GM12878 (cell line): Measurements from ENCODE around the gene MRPL27. TPM values are rescaled to one million over a fixed set of nuclear protein-coding genes. Genes with fewer than 3 reads are reported as not detected.

Experiments used
- BCL11A ChIP-seq: IDR thresholded peaks from 2 replicates; pipeline ENCODE4 v1.6.1; 2011; ENCODE audit warnings: low read depth, low read length
- EP300 ChIP-seq, 2 experiments: fragments of 150-350 bp in 1 of 2; IDR thresholded peaks; 2 replicates each; pipeline ENCODE4 v1.6.1; 2011 to 2012; ENCODE audit warnings: low read depth in 2 of 2, low read length in 2 of 2, borderline replicate concordance in 1 of 2, improper control_type of control experiment in 1 of 2, inconsistent platforms in 1 of 2; ENCODE audit not compliant: control insufficient read depth in 1 of 2
- HDGF ChIP-seq: fragments of 450-650 bp; IDR thresholded peaks from 2 replicates; pipeline ENCODE4 v1.6.1; 2016; ENCODE audit warnings: antibody characterized with exemption
- IKZF1 ChIP-seq: fragments of 450-650 bp; conservative IDR thresholded peaks from 2 replicates; pipeline ENCODE4 v1.6.1; 2017; ENCODE audit warnings: antibody characterized with exemption, mild to moderate bottlenecking
- MTA2 ChIP-seq: fragments of 450-650 bp; IDR thresholded peaks from 2 replicates; pipeline ENCODE4 v1.6.1; 2016; ENCODE audit warnings: low read depth, mild to moderate bottlenecking, moderate library complexity
- MXI1 ChIP-seq: fragments of 150-350 bp; IDR thresholded peaks from 2 replicates; pipeline ENCODE4 v1.6.1; 2011; ENCODE audit warnings: low read depth, mild to moderate bottlenecking, inconsistent platforms, low read length, improper control_type of control experiment
- MYB ChIP-seq: fragments of 150-350 bp; IDR thresholded peaks from 2 replicates; pipeline ENCODE4 v1.6.1; 2014; ENCODE audit warnings: mild to moderate bottlenecking, low read depth, low read length, borderline replicate concordance
- PML ChIP-seq: IDR thresholded peaks from 2 replicates; pipeline ENCODE4 v1.6.1; 2012; ENCODE audit warnings: low read length, inconsistent platforms
- RFX5 ChIP-seq: IDR thresholded peaks from 2 replicates; pipeline ENCODE4 v1.6.1; 2011; ENCODE audit warnings: low read depth, low read length, improper control_type of control experiment
- SIN3A ChIP-seq: IDR thresholded peaks from 2 replicates; pipeline ENCODE4 v1.6.1; 2012; ENCODE audit warnings: low read depth, low read length, improper control_type of control experiment
- STAT3 ChIP-seq: IDR thresholded peaks from 2 replicates; pipeline ENCODE4 v1.6.1; 2011; ENCODE audit warnings: low read depth, low read length, improper control_type of control experiment
- WRNIP1 ChIP-seq: IDR thresholded peaks from 2 replicates; pipeline ENCODE4 v1.6.1; 2011; ENCODE audit warnings: low read depth, low read length, improper control_type of control experiment, borderline replicate concordance
- ZNF217 ChIP-seq: fragments of 450-650 bp; IDR thresholded peaks from 2 replicates; pipeline ENCODE4 v1.6.1; 2017; ENCODE audit warnings: antibody characterized with exemption, mild to moderate bottlenecking
- polyA plus RNA-seq, 11 experiments: library from polyadenylated mRNA; depleted of rRNA in 4 of 11; unstranded in 6 of 11; stranded (reverse) in 5 of 11; fragments of >200 nt; fragmentation: Nextera tagmentation in 4 of 11; fragmentation: Illumina TruSeq in 1 of 11; extraction: Ambion mirVana in 4 of 11; extraction: Trizol in 1 of 11; gene quantifications; 1 replicate in 1 of 11; 2 replicates in 10 of 11; pipeline versions ENCODE4 v1.2.1 to v1.2.3, GENCODE V29; 2011 to 2016; ENCODE audit warnings: inconsistent platforms in 2 of 11, missing spikeins in 2 of 11, low read depth in 1 of 11
- total RNA-seq, 4 experiments: library from RNA; depleted of rRNA in 3 of 4; stranded (reverse); fragments of >200 nt in 3 of 4; fragmentation: Illumina TruSeq in 1 of 4; extraction: Trizol in 1 of 4; gene quantifications; 2 replicates each; pipeline versions ENCODE4 v1.2.1 to v1.2.3, GENCODE V29; 2013 to 2021
- TF ChIP-seq, protein P1 (sequence below): fragments of 450-650 bp; IDR thresholded peaks from 2 replicates; pipeline ENCODE4 v1.6.1; 2017; ENCODE audit warnings: mild to moderate bottlenecking, moderate library complexity
- TF ChIP-seq, protein P2 (sequence below): IDR thresholded peaks from 2 replicates; pipeline ENCODE4 v1.6.1; 2012; ENCODE audit warnings: mild to moderate bottlenecking, low read depth, low read length
- TF ChIP-seq, protein P3 (sequence below): IDR thresholded peaks from 2 replicates; pipeline ENCODE4 v1.6.1; 2011; ENCODE audit warnings: low read depth, low read length, improper control_type of control experiment, borderline replicate concordance

MRPL27 gene
- total and polyA plus RNA-seq, 10 of the 15 experiments (the other 5 are each of a cell fraction or from before 2014, with no cell fraction given), result 83.0 to 390 (median 131) TPM

DNA sequence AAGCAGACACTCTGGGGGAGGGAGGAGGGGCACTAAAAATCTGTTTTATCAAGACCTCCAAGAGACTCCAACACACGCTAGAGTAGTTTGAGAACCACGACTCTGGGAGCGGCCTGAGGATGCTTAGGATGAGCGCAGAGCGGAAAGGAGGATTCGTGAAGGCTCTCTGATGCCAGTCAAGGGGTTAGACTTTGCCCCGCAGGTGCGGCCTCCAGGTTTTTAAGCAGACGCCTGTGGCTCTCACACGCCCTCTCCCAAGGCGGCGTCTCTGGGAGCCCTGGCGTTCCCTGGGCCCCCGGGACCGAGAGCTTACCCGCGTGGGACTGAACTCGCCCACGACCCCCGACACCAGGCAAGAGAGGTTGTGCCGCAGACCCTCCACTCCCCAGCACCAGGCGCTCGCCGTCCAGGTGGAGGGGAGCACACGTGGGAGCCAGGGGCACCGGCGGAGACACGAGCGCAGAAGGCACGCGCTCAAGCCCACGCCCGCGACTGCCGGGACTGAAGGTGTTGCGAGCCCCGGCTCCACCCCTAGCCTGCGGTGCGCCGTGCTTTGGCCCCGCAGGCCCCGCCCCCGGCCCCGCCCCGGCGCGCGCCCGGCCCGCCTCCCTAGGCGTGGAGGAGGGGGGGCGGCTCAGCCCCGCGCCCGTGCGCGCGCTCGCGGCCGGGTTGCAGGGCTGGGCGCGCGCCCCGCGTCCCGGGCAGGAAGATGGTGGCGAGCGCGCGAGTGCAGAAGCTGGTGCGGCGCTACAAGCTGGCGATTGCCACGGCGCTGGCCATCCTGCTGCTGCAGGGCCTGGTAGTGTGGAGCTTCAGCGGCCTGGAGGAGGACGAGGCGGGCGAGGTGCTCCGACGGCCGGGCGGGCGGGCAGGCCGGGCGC lies 27.3 kb downstream of the MRPL27 start, which contains the start of gene XYLT2 (continued):
- TF ChIP-seq SIN3A (peak; percentile 22; the same call in 1 of the 2 replicates), HDGF (no peak), ZNF217 (peak; percentile 57; the same call in 1 of the 2 replicates), PML (no peak), IKZF1 (peak; percentile 30; the same call in 1 of the 2 replicates), RFX5 (no peak), STAT3 (no peak), BCL11A (no peak), MTA2 (no peak), MXI1 (peak; percentile 86), WRNIP1 (no peak), MYB (no peak), EP300 (IDR thresholded peaks at IDR 0.05; ENCODE audit: borderline replicate concordance in 1 of 2, control insufficient read depth in 1 of 2, low read depth in 2 of 2, low read length in 2 of 2) (no peak)
- TF ChIP-seq, protein P1, sequence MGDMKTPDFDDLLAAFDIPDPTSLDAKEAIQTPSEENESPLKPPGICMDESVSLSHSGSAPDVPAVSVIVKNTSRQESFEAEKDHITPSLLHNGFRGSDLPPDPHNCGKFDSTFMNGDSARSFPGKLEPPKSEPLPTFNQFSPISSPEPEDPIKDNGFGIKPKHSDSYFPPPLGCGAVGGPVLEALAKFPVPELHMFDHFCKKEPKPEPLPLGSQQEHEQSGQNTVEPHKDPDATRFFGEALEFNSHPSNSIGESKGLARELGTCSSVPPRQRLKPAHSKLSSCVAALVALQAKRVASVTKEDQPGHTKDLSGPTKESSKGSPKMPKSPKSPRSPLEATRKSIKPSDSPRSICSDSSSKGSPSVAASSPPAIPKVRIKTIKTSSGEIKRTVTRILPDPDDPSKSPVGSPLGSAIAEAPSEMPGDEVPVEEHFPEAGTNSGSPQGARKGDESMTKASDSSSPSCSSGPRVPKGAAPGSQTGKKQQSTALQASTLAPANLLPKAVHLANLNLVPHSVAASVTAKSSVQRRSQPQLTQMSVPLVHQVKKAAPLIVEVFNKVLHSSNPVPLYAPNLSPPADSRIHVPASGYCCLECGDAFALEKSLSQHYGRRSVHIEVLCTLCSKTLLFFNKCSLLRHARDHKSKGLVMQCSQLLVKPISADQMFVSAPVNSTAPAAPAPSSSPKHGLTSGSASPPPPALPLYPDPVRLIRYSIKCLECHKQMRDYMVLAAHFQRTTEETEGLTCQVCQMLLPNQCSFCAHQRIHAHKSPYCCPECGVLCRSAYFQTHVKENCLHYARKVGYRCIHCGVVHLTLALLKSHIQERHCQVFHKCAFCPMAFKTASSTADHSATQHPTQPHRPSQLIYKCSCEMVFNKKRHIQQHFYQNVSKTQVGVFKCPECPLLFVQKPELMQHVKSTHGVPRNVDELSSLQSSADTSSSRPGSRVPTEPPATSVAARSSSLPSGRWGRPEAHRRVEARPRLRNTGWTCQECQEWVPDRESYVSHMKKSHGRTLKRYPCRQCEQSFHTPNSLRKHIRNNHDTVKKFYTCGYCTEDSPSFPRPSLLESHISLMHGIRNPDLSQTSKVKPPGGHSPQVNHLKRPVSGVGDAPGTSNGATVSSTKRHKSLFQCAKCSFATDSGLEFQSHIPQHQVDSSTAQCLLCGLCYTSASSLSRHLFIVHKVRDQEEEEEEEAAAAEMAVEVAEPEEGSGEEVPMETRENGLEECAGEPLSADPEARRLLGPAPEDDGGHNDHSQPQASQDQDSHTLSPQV, result no peak
- TF ChIP-seq, protein P2, sequence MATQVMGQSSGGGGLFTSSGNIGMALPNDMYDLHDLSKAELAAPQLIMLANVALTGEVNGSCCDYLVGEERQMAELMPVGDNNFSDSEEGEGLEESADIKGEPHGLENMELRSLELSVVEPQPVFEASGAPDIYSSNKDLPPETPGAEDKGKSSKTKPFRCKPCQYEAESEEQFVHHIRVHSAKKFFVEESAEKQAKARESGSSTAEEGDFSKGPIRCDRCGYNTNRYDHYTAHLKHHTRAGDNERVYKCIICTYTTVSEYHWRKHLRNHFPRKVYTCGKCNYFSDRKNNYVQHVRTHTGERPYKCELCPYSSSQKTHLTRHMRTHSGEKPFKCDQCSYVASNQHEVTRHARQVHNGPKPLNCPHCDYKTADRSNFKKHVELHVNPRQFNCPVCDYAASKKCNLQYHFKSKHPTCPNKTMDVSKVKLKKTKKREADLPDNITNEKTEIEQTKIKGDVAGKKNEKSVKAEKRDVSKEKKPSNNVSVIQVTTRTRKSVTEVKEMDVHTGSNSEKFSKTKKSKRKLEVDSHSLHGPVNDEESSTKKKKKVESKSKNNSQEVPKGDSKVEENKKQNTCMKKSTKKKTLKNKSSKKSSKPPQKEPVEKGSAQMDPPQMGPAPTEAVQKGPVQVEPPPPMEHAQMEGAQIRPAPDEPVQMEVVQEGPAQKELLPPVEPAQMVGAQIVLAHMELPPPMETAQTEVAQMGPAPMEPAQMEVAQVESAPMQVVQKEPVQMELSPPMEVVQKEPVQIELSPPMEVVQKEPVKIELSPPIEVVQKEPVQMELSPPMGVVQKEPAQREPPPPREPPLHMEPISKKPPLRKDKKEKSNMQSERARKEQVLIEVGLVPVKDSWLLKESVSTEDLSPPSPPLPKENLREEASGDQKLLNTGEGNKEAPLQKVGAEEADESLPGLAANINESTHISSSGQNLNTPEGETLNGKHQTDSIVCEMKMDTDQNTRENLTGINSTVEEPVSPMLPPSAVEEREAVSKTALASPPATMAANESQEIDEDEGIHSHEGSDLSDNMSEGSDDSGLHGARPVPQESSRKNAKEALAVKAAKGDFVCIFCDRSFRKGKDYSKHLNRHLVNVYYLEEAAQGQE, result no peak
- TF ChIP-seq, protein P3, sequence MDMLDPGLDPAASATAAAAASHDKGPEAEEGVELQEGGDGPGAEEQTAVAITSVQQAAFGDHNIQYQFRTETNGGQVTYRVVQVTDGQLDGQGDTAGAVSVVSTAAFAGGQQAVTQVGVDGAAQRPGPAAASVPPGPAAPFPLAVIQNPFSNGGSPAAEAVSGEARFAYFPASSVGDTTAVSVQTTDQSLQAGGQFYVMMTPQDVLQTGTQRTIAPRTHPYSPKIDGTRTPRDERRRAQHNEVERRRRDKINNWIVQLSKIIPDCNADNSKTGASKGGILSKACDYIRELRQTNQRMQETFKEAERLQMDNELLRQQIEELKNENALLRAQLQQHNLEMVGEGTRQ, result no peak
